ENCODE measurements around the gene ILDR1.

The ILDR1 gene

DNA sequence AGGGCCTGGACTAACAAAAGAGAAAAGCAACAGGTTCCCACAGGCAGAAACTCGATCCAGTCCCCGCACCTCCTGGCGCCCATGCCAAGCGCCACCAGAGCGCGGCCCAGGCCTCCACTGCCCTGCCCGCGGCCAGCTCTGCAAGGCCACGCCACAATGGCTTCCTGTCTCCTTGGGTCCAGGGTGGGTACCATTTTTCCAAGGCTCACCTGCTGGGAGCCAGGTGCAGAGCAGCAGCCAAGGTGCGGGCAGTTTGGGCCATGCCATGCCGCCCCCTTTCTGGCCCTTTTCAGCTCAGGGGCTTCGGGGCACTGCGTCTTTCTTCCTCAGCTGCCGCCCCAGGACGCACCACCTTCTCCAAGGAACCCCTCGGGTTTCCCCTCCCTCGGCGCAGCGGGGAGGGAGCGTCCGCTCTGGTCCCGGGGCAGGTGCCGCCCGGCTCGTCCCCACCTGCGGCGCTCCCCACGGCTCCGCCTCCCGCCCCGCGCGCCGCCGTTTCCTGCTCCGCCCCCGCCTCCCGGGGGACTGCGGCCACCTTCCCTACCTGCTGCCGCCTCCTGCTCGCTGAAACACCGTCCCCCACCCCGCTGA lies at the start of gene ILDR1:
Gene ILDR1 (minus strand): TSS at position 437 of the 591 bp plus-strand sequence. CDS start 170 bp downstream, at position 267.
- no peak for TF ChIP-seq Cebpa-rat (IDR thresholded peaks at IDR 0.05)
- H3K9me3 ChIP-seq: peaks cover 17% of the 10 kb centered on the region
- H3K9ac ChIP-seq: no peak within 1 kb of the TSS
- peaks cover 7% of the 10 kb centered on the region; the same call in 1 of the 2 replicates for H3K27me3 ChIP-seq
- H3K27ac ChIP-seq: no peak within 1 kb of the TSS
- H3K4me2 ChIP-seq: peak within 1 kb of the TSS; percentile 75
- peak within 1 kb of the TSS; percentile 39 for H3K4me3 ChIP-seq
- peaks cover 15% of the 10 kb centered on the region for H3K4me1 ChIP-seq
- no peaks in the 10 kb centered on the region for H4K20me1 ChIP-seq
- H3K36me3 ChIP-seq: no peaks in the 10 kb centered on the region

DNA sequence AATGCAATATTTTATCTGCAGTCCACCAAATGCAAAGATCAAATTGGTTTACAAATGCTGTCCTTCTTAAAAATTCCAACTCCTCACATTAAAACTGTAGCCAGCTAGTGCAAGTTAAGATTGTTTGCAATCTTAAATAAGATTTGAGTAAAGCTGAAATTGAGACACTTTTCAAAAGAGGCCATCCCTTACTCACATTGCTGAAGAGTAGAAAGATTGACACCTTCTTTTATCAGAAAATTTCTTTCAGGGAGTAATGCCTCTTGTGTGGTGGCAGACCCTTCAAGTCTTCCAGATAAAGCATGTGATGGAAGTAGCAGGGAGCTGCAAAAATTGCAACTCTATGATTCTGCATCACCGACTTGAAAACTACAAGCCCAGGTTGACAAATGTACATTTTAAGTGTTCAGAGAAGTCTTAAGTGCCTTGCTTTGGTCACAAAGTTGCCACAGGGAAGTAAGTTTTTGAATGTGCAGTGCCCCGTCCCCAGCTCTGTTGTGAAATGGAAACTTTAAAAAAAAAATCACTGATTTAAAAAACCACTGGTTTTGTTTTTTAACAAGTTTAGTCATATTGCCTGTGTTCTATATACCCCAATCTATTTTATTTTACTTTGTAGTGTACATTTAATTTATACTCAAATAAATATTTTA lies 45.7 kb upstream of the ILDR1 start:
- Histone ChIP-seq H3K27ac (no peak overlapping the region), H3K9ac (no peak overlapping the region), H3K9me3 (no peaks in the 10 kb centered on the region), H3K4me2 (peak overlapping the region; percentile 39), H3K4me3 (no peak overlapping the region), H3K4me1 (peaks cover 15% of the 10 kb centered on the region), H4K20me1 (no peaks in the 10 kb centered on the region), H3K27me3 (no peaks in the 10 kb centered on the region), H3K36me3 (no peaks in the 10 kb centered on the region)
- TF ChIP-seq Cebpa-rat (IDR thresholded peaks at IDR 0.05): no peak

DNA sequence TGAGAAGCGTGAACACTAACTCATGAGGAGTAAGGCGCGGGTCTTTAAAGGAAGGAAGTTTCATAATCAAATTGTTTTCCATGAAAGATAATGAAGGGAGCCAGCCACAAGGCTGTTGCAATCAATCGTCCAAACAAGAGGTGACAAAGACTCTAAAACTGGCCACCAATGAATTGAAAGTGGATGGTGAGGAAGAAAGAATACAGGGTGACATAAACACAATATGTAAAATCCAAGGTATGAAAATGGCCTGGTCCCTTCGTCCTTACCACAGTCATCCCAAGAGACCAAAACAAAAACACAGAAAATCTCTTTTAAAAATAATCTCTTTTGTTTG lies 45.1 kb upstream of the ILDR1 start:
- Histone ChIP-seq H3K27me3 (no peaks in the 10 kb centered on the region), H3K9me3 (no peaks in the 10 kb centered on the region), H3K27ac (no peak overlapping the region), H3K4me2 (peak overlapping the region; percentile 39), H3K9ac (no peak overlapping the region), H4K20me1 (no peaks in the 10 kb centered on the region), H3K4me1 (peaks cover 15% of the 10 kb centered on the region), H3K36me3 (no peaks in the 10 kb centered on the region), H3K4me3 (no peak overlapping the region)
- TF ChIP-seq Cebpa-rat (IDR thresholded peaks at IDR 0.05): no peak

DNA sequence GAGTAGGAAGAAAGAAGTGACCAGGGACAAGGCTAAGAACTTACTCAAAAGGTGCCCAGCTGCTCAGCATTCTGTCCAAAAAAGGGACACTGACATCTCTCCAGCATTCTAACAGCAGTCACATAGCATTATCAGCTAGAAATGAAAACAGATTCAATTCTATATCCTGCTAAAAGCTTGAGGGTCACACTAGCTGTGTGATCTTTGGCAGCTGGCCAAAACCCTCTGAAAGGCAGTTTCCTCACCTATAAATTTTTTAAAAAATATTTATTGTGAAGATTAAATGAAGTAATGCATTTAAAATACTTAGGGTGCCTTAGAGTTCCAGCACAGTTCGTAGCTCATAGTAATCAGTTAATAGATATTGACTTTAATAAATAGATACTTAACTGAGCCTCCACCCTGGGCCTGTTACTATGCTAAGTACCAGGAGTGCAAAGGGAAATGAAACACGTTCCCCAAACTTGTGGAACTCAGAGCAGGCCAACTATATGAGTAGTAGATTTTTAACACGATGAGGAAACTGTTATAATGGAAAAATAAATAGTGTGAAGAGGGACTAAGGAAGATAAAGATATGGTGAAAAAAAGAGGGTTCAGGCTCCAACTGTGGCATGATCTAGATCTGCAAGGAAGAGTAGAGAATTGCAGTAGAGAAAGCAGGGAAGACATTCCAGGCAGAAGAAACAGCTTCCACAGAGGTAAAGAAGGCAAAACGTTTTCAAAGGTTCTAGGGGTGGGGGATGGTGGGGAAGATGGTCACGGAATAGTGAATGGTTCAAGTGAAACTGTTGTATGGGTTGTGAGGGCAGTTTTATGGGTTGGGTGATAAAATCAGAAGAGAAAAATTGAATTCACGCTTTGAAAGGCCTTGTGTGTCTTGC lies 44.5 kb upstream of the ILDR1 start:
- no peak overlapping the region for H3K4me3 ChIP-seq
- no peaks in the 10 kb centered on the region for H3K27me3 ChIP-seq
- no peak for TF ChIP-seq Cebpa-rat (IDR thresholded peaks at IDR 0.05)
- peaks cover 15% of the 10 kb centered on the region for H3K4me1 ChIP-seq
- H3K4me2 ChIP-seq: peak overlapping the region; percentile 39
- H3K9me3 ChIP-seq: no peaks in the 10 kb centered on the region
- H3K27ac ChIP-seq: no peak overlapping the region
- no peaks in the 10 kb centered on the region for H4K20me1 ChIP-seq
- no peaks in the 10 kb centered on the region for H3K36me3 ChIP-seq
- H3K9ac ChIP-seq: no peak overlapping the region

DNA sequence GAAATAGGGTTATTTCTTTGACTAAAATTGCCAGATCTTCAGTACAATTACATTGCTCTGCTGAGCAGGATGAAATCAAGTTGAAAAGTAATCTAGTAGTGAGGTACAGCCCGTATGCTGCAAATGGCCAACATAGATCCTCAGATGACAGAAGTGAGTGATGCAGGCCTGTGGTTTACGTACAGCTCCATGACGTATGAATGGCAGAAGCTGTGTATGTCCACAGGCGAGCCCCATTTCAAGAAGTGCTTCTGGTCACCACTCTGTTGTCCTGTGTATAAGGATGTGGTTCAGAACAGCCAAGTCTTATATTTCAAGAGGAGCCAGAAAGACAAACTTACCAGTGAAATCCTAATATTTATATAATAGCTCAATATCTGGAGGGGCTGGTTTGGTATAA lies 42.3 kb upstream of the ILDR1 start:
- Histone ChIP-seq H3K4me3 (no peak overlapping the region), H3K27me3 (no peaks in the 10 kb centered on the region), H4K20me1 (no peaks in the 10 kb centered on the region), H3K36me3 (no peaks in the 10 kb centered on the region), H3K4me2 (no peak overlapping the region), H3K9ac (no peak overlapping the region), H3K4me1 (peaks cover 15% of the 10 kb centered on the region), H3K27ac (no peak overlapping the region), H3K9me3 (no peaks in the 10 kb centered on the region)
- no peak for TF ChIP-seq Cebpa-rat (IDR thresholded peaks at IDR 0.05)

DNA sequence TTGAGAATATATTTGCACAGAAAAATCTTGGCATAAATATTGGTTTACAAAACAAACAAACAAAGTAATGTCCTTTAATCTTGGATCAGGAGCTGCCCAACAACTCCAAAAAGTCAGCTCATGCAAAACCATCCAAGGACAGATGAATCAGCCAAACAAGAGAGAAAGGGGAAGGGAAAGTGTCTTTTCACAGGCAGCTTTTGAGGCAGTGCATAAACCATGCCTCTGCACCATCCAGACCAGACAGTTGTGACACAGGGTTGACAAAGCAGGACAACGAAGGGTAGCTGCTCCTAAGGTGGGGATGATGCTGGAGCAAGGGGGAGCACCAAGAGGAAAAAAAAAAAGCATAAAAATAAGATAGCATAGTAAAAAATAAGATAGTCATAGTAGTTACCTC lies 41.9 kb upstream of the ILDR1 start:
- peaks cover 15% of the 10 kb centered on the region for H3K4me1 ChIP-seq
- no peak for TF ChIP-seq Cebpa-rat (IDR thresholded peaks at IDR 0.05)
- H3K27me3 ChIP-seq: no peaks in the 10 kb centered on the region

DNA sequence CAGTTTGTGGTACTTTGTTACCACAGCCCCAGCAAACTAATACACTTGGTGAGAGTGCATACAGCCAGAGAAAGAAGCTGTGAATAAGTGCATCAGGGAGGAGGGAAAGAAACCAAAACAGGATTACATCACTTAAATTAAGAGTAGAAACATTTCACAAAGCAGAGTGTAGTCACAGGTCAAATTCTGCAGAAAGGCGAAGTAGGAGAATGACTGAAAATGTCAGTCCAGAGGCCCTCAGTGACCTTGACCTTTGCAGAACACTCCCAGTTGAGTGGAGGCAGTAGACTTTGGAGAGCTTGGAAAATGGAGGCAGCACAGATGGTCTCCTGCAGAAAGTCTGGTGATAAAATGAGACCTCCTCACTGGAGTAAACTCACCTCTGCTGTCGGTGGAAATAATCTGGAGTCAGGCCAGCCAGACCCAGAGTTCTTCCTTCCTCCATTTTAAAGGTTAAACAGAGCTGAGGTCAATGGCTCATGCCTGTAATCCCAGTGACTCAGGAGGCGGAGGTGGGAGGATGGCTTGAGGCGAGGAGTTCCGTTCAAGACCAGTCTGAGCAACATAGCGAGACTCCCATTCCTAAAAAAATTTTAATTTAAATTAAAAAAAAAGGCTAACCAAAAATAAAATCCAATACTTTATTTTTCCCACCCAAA lies 38.1 kb upstream of the ILDR1 start:
- Histone ChIP-seq H3K27me3 (no peaks in the 10 kb centered on the region), H3K27ac (no peak overlapping the region), H3K4me1 (peaks cover 6% of the 10 kb centered on the region), H3K4me2 (no peak overlapping the region), H3K4me3 (no peak overlapping the region), H4K20me1 (no peaks in the 10 kb centered on the region), H3K9ac (no peak overlapping the region), H3K9me3 (no peaks in the 10 kb centered on the region), H3K36me3 (no peaks in the 10 kb centered on the region)
- TF ChIP-seq Cebpa-rat (IDR thresholded peaks at IDR 0.05): no peak

More for the DNA sequence above, 41.9 kb upstream of the ILDR1 start:
- no peaks in the 10 kb centered on the region for H4K20me1 ChIP-seq
- no peak overlapping the region for H3K4me2 ChIP-seq
- no peak overlapping the region for H3K4me3 ChIP-seq
- H3K27ac ChIP-seq: no peak overlapping the region
- no peaks in the 10 kb centered on the region for H3K9me3 ChIP-seq
- no peak overlapping the region for H3K9ac ChIP-seq
- no peaks in the 10 kb centered on the region for H3K36me3 ChIP-seq

DNA sequence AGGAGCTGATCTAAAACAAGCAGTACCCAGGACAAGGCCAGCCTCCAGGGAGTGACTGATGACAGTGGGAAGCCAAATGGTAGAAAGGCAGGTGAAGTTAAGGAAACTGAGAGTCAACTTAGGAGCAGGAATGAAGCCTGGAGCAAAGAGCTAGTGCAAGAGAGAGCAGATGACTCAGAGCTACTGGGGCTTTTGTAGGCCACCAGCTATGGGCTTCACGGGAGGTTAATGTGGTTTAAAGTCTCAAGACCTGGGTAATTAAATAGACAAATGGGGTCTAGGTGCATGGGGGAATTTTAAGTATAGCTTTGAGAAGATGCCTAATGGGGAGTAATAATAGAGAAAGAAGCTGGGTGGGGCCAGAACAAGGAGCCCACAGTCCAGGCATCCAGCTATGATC lies 36.2 kb upstream of the ILDR1 start:
- no peaks in the 10 kb centered on the region for H4K20me1 ChIP-seq
- H3K4me3 ChIP-seq: no peak overlapping the region
- H3K4me2 ChIP-seq: no peak overlapping the region
- no peaks in the 10 kb centered on the region for H3K9me3 ChIP-seq
- peaks cover 25% of the 10 kb centered on the region for H3K4me1 ChIP-seq
- no peak for TF ChIP-seq Cebpa-rat (IDR thresholded peaks at IDR 0.05)
- no peaks in the 10 kb centered on the region for H3K27me3 ChIP-seq
- no peaks in the 10 kb centered on the region for H3K36me3 ChIP-seq
- no peak overlapping the region for H3K27ac ChIP-seq
- no peak overlapping the region for H3K9ac ChIP-seq

DNA sequence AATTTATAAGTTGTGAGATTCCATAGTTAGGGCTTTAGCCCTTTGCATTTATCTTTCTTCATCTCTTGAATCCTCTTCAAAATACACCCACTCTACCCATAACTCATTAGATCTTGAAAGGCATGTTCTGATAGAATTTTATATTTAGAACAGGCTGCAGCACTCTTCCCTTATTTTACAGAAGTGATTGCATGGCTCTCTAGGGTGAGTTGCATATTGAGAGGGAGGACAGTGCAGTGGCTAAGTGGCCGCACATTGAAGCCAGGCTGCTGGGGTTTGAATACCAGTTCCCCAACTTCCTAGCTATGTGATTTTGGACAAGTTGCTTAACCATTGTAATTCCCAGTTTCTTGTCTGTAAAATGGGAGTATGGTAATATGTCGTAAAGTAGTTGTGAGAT lies 35.6 kb upstream of the ILDR1 start:
- Histone ChIP-seq H3K27ac (no peak overlapping the region), H3K27me3 (no peaks in the 10 kb centered on the region), H4K20me1 (no peaks in the 10 kb centered on the region), H3K4me2 (no peak overlapping the region), H3K36me3 (no peaks in the 10 kb centered on the region), H3K9ac (no peak overlapping the region), H3K4me3 (no peak overlapping the region), H3K9me3 (no peaks in the 10 kb centered on the region), H3K4me1 (peaks cover 31% of the 10 kb centered on the region)
- TF ChIP-seq Cebpa-rat (IDR thresholded peaks at IDR 0.05): no peak
